Tibial nerve (tissue), 3 donors: ENCODE data around the gene GALNS.

Source experiments
- POLR2A ChIP-seq, 2 donors: fragments of 450-650 bp; IDR thresholded peaks; one replicate each; pipeline ENCODE4 v1.6.1; 2017; ENCODE audit warnings: antibody characterized with exemption in 2 of 2, mild to moderate bottlenecking in 2 of 2, moderate library complexity in 2 of 2
- TF ChIP-seq, protein P1 (sequence below), 5 experiments: fragments of 200-600 bp in 3 of 5; fragments of 450-650 bp in 2 of 5; sonication (generic) in 3 of 5; IDR thresholded peaks; one replicate each; pipeline ENCODE4 v1.5.1; 2016 to 2019; ENCODE audit warnings: antibody characterized with exemption in 5 of 5, mild to moderate bottlenecking in 3 of 5, moderate library complexity in 2 of 5

DNA sequence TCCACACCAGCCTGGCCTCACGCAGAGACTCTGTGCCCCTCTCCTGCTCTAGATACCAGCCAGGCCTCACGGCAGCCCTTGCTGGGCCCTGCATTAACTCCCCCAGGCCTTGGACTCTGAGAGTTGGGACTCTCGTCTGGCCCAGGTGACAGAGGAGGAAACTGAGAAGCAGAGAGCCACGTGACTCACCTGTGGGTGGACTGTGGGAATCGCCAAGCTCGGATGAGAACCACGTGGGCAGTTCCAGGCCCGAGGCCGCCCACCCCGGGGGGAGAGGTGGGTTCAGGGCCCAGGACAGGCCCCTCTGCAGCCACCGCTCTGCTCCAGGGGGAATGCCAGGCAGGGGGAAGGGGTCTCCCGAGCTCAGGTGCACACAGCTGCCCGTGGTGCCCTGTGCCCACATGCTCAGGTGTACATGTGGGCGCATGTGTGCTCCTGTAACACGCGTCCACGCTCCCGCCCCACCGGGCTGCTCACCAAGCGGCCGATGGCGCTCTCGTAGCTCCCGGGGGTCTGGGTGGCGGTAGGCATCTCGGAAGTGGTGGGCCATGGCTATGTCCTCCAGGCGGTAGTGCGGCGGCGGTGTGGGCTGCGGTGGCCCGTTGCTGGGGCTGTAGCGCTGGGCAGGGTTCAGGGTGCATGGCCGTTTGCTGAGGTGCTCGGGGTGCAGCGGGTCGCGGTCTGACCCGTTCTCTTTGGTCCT lies 28.0 kb upstream of the GALNS start:
- TF ChIP-seq POLR2A (IDR thresholded peaks at IDR 0.05): no peak
- TF ChIP-seq, protein P1, sequence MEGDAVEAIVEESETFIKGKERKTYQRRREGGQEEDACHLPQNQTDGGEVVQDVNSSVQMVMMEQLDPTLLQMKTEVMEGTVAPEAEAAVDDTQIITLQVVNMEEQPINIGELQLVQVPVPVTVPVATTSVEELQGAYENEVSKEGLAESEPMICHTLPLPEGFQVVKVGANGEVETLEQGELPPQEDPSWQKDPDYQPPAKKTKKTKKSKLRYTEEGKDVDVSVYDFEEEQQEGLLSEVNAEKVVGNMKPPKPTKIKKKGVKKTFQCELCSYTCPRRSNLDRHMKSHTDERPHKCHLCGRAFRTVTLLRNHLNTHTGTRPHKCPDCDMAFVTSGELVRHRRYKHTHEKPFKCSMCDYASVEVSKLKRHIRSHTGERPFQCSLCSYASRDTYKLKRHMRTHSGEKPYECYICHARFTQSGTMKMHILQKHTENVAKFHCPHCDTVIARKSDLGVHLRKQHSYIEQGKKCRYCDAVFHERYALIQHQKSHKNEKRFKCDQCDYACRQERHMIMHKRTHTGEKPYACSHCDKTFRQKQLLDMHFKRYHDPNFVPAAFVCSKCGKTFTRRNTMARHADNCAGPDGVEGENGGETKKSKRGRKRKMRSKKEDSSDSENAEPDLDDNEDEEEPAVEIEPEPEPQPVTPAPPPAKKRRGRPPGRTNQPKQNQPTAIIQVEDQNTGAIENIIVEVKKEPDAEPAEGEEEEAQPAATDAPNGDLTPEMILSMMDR (IDR thresholded peaks at IDR 0.05): no peak
